Urothelium cell line (cell line): Measurements from ENCODE around the gene THRA.
"Not testable (repeated sequence)": the region's sequence is repeated elsewhere in the genome, so short reads cannot be mapped to it uniquely, and the experiment has no call there.

Source experiments
- DNase-seq: peaks from one replicate; pipeline ENCODE4 v3.0.0; 2011; ENCODE audit warnings: low spot score, mixed read lengths
- FAIRE-seq: peaks from 2 replicates; lab custom pipeline; 2011; peaks lifted over from hg19 to GRCh38; lab: Jason Lieb, UNC

Gene THRA

GRCh38 chr17:40139566-40140058 is 76.8 kb downstream of the THRA start:
- FAIRE-seq (no peak), DNase-seq (no peak)

GRCh38 chr17:40143166-40143565 is 80.4 kb downstream of the THRA start:
- FAIRE-seq, DNase-seq: not testable (repeated sequence)
